ENCODE data around the gene NPL. TPM values are rescaled to one million over a fixed set of nuclear protein-coding genes. Genes with fewer than 3 reads are reported as not detected.

NPL gene
- total RNA-seq, 3 donors from 2014 or later (not counting 1 experiment from before 2014, with no cell fraction given), result 5.2 to 10.6 (median 6.8) TPM

- no peak for DNase-seq
- Mint-ChIP-seq H3K4me3 (no peak overlapping the region), H3K36me3 (peaks cover 29% of the 10 kb centered on the region)
Observed at GRCh38 chr1:182857212-182857611, 67.6 kb downstream of the NPL start.

GRCh38 chr1:182860658-182861057, 71.1 kb downstream of the NPL start:
- H3K4me3 ChIP-seq (ENCODE audit: low read length), result no peak overlapping the region
- H3K36me3 Mint-ChIP-seq, result peaks cover 53% of the 10 kb centered on the region
- no peaks in the 10 kb centered on the region for H3K9me3 ChIP-seq (ENCODE audit: control insufficient read depth, insufficient read depth, low read length)
- H3K27me3 ChIP-seq (ENCODE audit: control insufficient read depth, insufficient read depth, low read length), result no peaks in the 10 kb centered on the region
- peaks cover 5 to 22% of the 10 kb centered on the region in 2 donors for H3K4me1 Mint-ChIP-seq
- no peak overlapping the region for H3K27ac Mint-ChIP-seq
- H3K4me1 ChIP-seq (ENCODE audit: control insufficient read depth, insufficient read depth, low read length), result no peaks in the 10 kb centered on the region
- no peak for TF ChIP-seq CTCF (IDR thresholded peaks at IDR 0.05)
- no peaks in the 10 kb centered on the region for H3K27me3 Mint-ChIP-seq (ENCODE audit: low read depth in 2 of 2)
- no peak overlapping the region for H3K4me3 Mint-ChIP-seq
- WGBS (ENCODE audit: insufficient coverage), result 97% methylated on average over 4 of the region's 4 CpGs
- DNase-seq (no peak), ATAC-seq (no peak)
- H3K9me3 Mint-ChIP-seq, result no peaks in the 10 kb centered on the region
- no peak overlapping the region for H3K27ac ChIP-seq (ENCODE audit: low read length)
- peaks cover 99% of the 10 kb centered on the region for H3K36me3 ChIP-seq (ENCODE audit: control insufficient read depth, insufficient read depth, low read length)
- intact Hi-C loops (cut with micrococcal nuclease), result no loop called here

More at GRCh38 chr1:182857212-182857611, 67.6 kb downstream of the NPL start:
- Mint-ChIP-seq H3K9me3 (no peaks in the 10 kb centered on the region), H3K27me3 (ENCODE audit: low read depth in 2 of 2) (no peaks in the 10 kb centered on the region), H3K4me1 (peaks cover 0 to 6% of the 10 kb centered on the region in 2 donors), H3K27ac (no peak overlapping the region)
- Histone ChIP-seq H3K9me3 (ENCODE audit: control insufficient read depth, insufficient read depth, low read length) (no peaks in the 10 kb centered on the region), H3K36me3 (ENCODE audit: control insufficient read depth, insufficient read depth, low read length) (peaks cover 100% of the 10 kb centered on the region), H3K4me1 (ENCODE audit: control insufficient read depth, insufficient read depth, low read length) (no peaks in the 10 kb centered on the region), H3K27me3 (ENCODE audit: control insufficient read depth, insufficient read depth, low read length) (no peaks in the 10 kb centered on the region), H3K27ac (ENCODE audit: low read length) (no peak overlapping the region), H3K4me3 (ENCODE audit: low read length) (no peak overlapping the region)
- no peak for ATAC-seq
- intact Hi-C loops (cut with micrococcal nuclease), result no loop called here
- TF ChIP-seq CTCF (IDR thresholded peaks at IDR 0.05), result no peak
- 90% methylated on average over 1 of the region's 3 CpGs for WGBS (ENCODE audit: insufficient coverage)

- H3K4me1 ChIP-seq (ENCODE audit: control insufficient read depth, insufficient read depth, low read length), result no peaks in the 10 kb centered on the region
- TF ChIP-seq CTCF (IDR thresholded peaks at IDR 0.05), result no peak
- DNase-seq (no peak), ATAC-seq (no peak)
- intact Hi-C loops (cut with micrococcal nuclease), result no loop called here
- H3K27ac ChIP-seq (ENCODE audit: low read length), result no peak overlapping the region
- H3K27me3 Mint-ChIP-seq (ENCODE audit: low read depth in 2 of 2), result no peaks in the 10 kb centered on the region
- 100% methylated on average over 1 of the region's 2 CpGs for WGBS (ENCODE audit: insufficient coverage)
- peaks cover 63% of the 10 kb centered on the region for H3K36me3 Mint-ChIP-seq
- no peak overlapping the region for H3K4me3 Mint-ChIP-seq
- H3K9me3 Mint-ChIP-seq, result no peaks in the 10 kb centered on the region
- peak overlapping the region in 1 of 2 donors; percentile 39 for H3K27ac Mint-ChIP-seq
- H3K4me3 ChIP-seq (ENCODE audit: low read length), result no peak overlapping the region
- H3K27me3 ChIP-seq (ENCODE audit: control insufficient read depth, insufficient read depth, low read length), result no peaks in the 10 kb centered on the region
- H3K4me1 Mint-ChIP-seq, result peaks cover 5 to 22% of the 10 kb centered on the region in 2 donors
- no peaks in the 10 kb centered on the region for H3K9me3 ChIP-seq (ENCODE audit: control insufficient read depth, insufficient read depth, low read length)
- H3K36me3 ChIP-seq (ENCODE audit: control insufficient read depth, insufficient read depth, low read length), result peaks cover 99% of the 10 kb centered on the region
Observed at GRCh38 chr1:182861994-182862393, 72.4 kb downstream of the NPL start.

- Mint-ChIP-seq H3K4me3 (no peak overlapping the region), H3K9me3 (no peaks in the 10 kb centered on the region), H3K36me3 (peaks cover 58% of the 10 kb centered on the region), H3K27ac (peak overlapping the region in 1 of 2 donors; percentile 39), H3K27me3 (ENCODE audit: low read depth in 2 of 2) (no peaks in the 10 kb centered on the region), H3K4me1 (peaks cover 5 to 22% of the 10 kb centered on the region in 2 donors)
- peaks cover 99% of the 10 kb centered on the region for H3K36me3 ChIP-seq (ENCODE audit: control insufficient read depth, insufficient read depth, low read length)
- TF ChIP-seq CTCF (IDR thresholded peaks at IDR 0.05), result no peak
- no peaks in the 10 kb centered on the region for H3K4me1 ChIP-seq (ENCODE audit: control insufficient read depth, insufficient read depth, low read length)
- H3K27me3 ChIP-seq (ENCODE audit: control insufficient read depth, insufficient read depth, low read length), result no peaks in the 10 kb centered on the region
- no CpG with 5 or more reads among the region's 1 CpG for WGBS (ENCODE audit: insufficient coverage)
- intact Hi-C loops (cut with micrococcal nuclease), result no loop called here
- H3K9me3 ChIP-seq (ENCODE audit: control insufficient read depth, insufficient read depth, low read length), result no peaks in the 10 kb centered on the region
- no peak overlapping the region for H3K4me3 ChIP-seq (ENCODE audit: low read length)
- no peak overlapping the region for H3K27ac ChIP-seq (ENCODE audit: low read length)
- ATAC-seq, result no peak
- no peak for DNase-seq
Observed at GRCh38 chr1:182862827-182863226, 73.3 kb downstream of the NPL start.

All from natural killer cell (primary cell).